Measurements from ENCODE around the gene CPPED1.
"Not testable (repeated sequence)": the region's sequence is repeated elsewhere in the genome, so short reads cannot be mapped to it uniquely, and the experiment has no call there.

CPPED1 gene

DNA sequence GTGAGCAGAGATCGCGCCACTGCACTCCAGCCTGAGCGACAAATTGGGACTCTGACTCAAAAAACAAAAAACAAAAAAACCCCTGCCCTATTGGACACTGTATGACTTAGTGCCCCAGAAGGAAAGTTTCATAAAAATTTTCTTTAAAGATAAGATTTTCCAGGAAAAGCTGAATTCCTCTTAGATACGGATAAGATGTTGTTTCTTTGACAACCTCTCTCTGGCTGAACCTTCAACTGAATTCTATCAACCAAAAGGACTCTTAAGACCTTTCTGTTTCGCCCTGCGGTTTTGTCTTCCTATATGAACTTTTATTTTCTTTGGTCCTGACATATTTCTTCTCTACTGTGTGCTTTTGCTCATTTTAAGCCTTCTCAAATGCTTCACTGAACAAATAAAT is 35.8 kb downstream of the CPPED1 start:
- DNase-seq (ENCODE audit: low spot score): no peak
- FAIRE-seq: no peak

DNA sequence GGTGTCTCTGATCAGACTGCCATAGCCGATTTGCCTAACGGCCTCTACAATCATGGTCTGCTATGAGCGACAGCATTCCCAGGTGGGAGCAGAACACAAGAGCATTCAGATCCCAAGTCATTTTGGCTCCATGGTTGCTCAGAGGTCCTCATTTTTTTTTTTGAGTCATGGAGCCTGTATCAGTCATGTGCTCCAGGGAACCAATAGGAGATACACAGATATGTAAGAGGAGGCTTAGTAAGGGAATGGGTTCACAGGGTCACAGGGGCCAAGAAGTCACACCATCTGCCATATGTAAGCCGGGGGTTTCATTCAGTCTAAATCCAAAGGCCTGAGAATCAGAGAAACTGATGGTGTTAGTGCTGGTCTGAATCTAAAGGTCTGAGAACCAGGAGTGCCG is 36.8 kb downstream of the CPPED1 start:
- FAIRE-seq: no peak
- DNase-seq (ENCODE audit: low spot score): no peak

DNA sequence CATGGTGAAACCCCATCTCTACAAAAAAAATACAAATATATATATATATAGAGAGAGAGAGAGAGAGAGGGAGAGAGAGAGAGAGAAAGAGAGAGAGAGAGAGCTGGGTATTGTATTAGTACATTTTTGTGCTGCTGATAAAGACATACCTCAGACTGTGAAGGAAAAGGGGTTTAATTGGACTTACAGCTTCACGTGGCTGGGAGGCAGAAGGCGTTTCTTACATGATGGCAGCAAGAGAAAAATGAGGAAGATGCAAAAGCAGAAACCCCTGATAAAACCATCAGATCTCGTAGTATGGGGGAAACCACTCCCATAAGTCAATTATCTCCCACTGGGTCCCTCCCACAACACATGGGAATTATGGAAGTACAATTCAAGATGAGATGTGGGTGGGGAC is 37.5 kb downstream of the CPPED1 start:
- not testable (repeated sequence) for DNase-seq (ENCODE audit: low spot score); FAIRE-seq

- no peak for FAIRE-seq
- DNase-seq (ENCODE audit: low spot score): no peak
Measured at GRCh38 chr16:12764813-12765488, 38.7 kb downstream of the CPPED1 start.

DNA sequence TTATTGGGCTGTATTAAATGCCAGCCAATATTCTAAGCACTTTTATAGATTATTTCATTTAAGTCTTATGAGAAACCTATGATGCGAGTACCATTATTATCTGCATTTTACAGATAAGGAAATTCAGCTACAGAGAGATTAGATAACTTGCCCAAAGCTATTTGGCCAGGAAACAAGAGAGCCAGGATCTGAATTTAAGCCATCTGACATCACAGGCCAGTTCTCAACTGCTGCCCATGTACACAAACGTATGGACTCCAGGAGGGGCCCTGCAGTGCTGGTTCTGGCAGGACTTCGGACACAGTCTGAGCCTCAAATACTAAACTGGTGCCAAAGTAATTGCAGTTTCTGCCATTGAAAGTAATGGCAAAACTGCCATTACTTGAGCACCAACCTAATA is 40.2 kb downstream of the CPPED1 start:
- FAIRE-seq: no peak
- no peak for DNase-seq (ENCODE audit: low spot score)

GRCh38 chr16:12760819-12761611 is 42.7 kb downstream of the CPPED1 start:
- no peak for FAIRE-seq
- no peak for DNase-seq (ENCODE audit: low spot score)

DNA sequence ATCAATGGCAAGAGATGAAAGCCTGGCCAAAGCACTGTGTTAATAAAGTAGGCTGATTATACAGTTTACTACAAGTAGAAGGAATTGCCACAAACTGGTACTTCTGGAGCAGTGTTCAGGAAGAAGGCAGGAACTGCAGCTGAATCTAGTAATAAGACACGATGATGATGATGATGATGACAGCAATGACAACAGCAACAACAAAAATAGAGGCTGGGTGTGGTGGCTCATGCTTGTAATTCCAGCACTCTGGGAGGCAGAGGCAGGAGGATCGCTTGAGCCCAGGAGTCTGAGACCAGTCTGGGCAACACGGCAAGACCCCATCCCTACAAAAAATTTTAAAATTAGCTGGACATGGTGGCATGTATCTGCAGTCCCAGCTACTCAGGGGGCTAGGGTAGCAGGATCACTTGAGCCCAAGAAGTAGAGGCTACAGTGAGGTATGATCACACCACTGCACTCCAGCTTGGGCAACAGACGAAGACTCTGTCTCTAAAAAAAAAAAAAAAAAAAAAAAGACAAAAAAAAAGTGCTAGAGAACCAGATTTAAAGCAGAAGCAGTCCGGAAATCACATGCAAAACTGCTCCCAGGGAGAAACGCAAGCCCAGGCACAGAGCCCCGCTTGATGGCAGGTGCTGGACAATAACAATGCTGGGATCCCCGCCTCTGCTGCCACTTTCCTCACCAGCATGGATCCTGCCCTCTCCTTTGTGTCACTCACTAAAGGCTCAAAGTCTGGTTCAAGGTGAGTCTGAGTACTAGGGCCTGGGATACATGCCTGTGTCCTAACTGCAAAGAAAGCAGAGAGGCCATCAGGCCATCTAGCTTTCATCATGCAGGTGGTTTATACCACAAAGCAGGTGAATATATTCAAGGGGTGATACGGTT is 44.8 kb downstream of the CPPED1 start:
- FAIRE-seq (no peak), DNase-seq (ENCODE audit: low spot score) (no peak)

DNA sequence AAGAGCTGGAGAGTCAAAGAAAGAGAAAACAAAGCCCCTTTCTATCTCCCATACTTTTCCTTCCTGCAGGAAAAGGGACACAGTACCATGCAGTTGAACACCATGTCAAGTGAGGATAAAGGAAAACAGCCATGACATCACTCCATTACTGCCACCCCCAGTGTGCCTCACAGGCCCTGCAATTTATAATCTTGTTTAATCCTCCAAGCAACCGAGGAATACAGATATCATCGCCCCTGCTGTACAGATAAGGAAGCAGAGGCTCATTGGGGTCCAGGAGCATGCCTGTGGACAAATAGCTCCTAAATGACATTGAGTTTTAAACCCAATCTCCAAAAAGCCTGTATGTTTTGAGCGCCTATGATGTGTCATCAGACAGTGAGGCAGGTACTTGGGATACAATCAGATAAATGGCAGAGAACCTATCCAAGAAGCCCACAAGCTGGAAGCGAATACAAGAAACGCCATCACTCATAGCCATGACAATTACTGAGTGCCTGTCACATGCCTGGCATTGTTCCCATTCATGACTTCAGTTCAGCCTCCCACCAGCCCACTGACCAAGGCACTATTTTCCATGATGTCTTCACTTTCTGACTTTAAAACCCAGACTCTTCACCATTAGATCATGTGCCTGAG is 45.5 kb downstream of the CPPED1 start:
- no peak for DNase-seq (ENCODE audit: low spot score)
- FAIRE-seq: no peak

DNA sequence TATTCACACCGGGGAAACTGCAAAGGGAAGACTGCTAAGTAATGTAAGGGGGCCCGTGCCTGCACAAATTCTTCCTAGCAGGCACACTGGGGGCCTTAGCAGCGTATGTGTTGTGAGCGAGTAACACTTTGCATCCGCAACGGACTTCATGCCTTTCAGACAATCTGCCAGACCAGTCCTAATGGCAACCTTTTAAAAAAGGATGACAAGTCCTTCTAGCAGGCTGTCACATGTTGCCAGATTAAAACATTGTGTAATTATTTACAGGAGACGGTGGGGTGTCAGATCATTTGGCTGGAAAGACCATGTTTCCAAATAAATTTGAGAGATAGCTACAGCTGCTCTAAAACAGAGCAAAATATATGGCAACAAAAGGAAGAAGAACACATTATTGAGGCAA is 46.1 kb downstream of the CPPED1 start:
- no peak for DNase-seq (ENCODE audit: low spot score)
- FAIRE-seq: no peak

GRCh38 chr16:12754824-12755543 is 48.7 kb downstream of the CPPED1 start:
- FAIRE-seq (no peak), DNase-seq (ENCODE audit: low spot score) (no peak)

GRCh38 chr16:12753203-12754023 is 50.3 kb downstream of the CPPED1 start:
- FAIRE-seq (no peak), DNase-seq (ENCODE audit: low spot score) (no peak)

GRCh38 chr16:12752159-12752558 is 51.5 kb downstream of the CPPED1 start:
- DNase-seq (ENCODE audit: low spot score) (no peak), FAIRE-seq (no peak)

DNA sequence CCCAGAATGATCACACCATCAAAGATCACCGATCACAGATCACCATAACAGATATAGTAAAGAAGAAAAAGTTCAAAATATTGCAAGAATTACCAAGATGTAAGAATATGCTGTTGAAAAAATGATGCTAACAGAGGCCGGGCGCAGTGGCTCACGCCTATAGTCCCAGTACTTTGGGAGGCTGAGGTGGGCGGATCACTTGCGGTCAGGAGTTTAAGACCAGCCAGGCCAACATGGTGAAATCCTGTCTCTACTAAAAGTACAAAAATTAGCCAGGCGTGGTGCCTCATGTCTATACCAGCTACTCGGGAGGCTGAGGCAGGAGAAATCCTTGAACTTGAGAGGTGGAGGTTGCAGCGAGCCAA is 53.2 kb downstream of the CPPED1 start:
- FAIRE-seq (no peak), DNase-seq (ENCODE audit: low spot score) (no peak)

- FAIRE-seq (no peak), DNase-seq (ENCODE audit: low spot score) (no peak)
Measured at GRCh38 chr16:12749076-12749475, 54.6 kb downstream of the CPPED1 start.

DNA sequence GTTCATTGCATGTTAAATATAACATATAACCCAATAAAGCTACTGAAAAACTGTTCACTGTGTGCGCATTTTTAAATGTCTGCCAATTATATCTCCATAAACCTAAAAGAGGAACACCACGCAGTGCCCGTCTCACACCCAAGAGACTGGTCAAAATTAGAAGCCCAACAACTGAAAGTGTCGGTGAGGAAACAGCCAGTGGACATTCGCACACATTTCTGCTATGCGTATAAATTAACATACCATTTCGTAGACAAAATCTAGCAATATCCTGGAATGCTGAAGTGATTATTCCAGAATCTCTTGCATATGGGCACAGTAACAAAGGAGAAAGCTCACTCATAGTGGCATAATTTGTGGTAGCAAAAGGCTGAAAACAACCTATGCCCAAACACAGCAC is 55.9 kb downstream of the CPPED1 start:
- no peak for DNase-seq (ENCODE audit: low spot score)
- FAIRE-seq: no peak

DNA sequence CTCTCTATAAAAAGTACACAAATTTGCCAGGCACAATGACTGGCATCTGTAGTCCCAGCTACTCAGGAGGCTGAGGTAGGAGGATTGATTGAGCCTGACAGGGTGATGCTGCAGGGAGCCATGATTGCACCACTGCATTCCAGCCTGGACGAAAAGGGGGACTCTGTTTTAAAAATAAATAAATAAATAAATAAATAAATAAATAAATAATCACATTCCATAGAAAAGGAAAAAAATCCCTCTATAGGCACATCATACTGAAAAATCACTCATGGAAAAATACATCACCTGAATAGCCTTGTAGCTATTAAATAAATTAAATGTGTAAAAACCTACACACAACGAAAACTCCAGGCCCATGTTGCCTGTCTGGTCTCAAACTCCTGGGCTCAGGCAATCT is 56.4 kb downstream of the CPPED1 start:
- DNase-seq (ENCODE audit: low spot score) (no peak), FAIRE-seq (no peak)

DNA sequence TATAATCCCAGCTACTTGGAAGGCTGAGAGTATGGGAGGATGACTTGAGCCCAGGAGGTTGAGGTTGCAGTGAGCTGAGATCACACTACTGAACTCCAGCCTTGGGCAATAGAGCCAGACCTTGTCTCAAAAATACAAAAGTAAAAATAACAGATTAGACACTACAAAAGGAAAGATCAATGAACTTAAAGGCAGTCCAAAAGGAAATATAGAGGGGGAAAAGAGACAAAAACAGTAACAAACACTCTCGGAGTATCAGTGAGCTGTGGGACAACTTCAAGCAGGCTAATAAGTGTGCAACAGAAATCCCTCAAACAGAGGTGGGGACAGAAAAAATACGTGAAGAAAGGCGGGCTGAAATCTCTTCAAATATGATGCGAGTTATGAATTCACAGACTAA is 58.8 kb downstream of the CPPED1 start:
- FAIRE-seq (no peak), DNase-seq (ENCODE audit: low spot score) (no peak)

GRCh38 chr16:12742741-12743140 is 60.9 kb downstream of the CPPED1 start:
- FAIRE-seq (no peak), DNase-seq (ENCODE audit: low spot score) (no peak)

DNA sequence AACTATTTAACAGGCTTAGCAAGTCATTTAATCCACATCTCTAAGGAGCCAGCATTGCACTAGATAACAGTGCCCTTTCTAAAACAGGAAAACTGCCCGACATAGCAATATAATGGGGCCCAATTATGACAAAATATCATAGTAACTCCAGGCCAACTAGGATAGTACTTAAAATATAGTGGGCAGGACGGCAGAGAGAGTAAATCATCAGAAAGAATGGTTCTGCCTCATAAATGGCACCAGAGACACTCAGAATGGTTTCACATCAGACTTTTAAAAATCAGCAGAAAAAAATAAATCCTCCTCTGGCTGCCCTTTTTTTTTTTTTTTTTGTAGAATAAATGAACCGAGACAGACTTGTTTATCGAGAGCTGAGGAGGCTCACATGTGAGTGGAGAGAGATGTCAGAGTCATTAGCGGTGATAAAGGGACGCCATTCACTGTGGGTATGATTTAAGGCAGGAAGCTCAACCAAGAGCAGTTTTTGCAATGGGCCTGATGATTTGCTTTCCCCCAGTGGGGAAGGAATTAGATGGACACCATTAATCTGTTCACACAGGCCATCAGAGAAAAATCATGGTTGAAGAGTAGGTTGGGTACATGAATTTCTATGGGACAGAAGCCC is 62.6 kb downstream of the CPPED1 start:
- FAIRE-seq (no peak), DNase-seq (ENCODE audit: low spot score) (no peak)

DNA sequence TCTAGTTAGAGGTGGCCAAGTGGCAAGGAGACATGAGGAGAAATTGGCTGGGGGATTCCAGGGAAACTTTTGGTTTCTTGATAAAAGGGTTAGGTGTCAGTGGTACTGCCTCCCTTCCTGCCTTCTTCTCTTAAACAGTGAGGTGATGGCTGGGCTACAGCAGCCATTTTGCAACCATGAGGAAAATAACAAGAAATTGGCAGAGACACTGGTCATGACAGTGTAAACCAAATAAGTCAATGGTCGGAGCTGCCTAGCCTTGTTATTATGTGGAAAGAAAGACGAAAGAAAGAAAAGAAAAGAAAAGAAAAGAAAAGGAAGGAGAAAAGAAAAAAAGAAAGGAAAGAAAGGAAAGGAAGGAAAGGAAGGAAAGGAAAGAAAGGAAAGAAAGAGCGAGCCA is 63.9 kb downstream of the CPPED1 start:
- FAIRE-seq (no peak), DNase-seq (ENCODE audit: low spot score) (no peak)

Data from urothelium cell line (cell line).